Activated naive CD4-positive, alpha-beta T cell treated with anti-CD3 and anti-CD28 coated beads, Interleukin-2, amount 10 ng/mL, durations not matched to agents 7 days and 5 days (primary cell): ENCODE measurements around the gene HDAC11.

Experiments used
- CTCF ChIA-PET: fragments of 350-600 bp; sonication (Branson Sonifier 250); formaldehyde crosslinking; loops from one replicate; lab custom pipeline; 2021; ENCODE audit warnings: antibody characterized with exemption; lab: Charles Lee
- DNase-seq: peaks from one replicate; pipeline ENCODE4 v3.0.0-alpha.2; 2020
- H3K27ac Mint-ChIP-seq: one replicate; pipeline ENCODE4 v1.8.0; 2021; ENCODE audit warnings: mild to moderate bottlenecking, moderate library complexity, mixed read lengths
- H3K27me3 Mint-ChIP-seq: one replicate; pipeline ENCODE4 v1.8.0; 2021; ENCODE audit warnings: mild to moderate bottlenecking, mixed read lengths
- H3K36me3 Mint-ChIP-seq: one replicate; pipeline ENCODE4 v1.8.0; 2021; ENCODE audit warnings: mixed read lengths
- H3K4me1 Mint-ChIP-seq: one replicate; pipeline ENCODE4 v1.8.0; 2021; ENCODE audit warnings: mixed read lengths
- H3K4me3 Mint-ChIP-seq: one replicate; pipeline ENCODE4 v1.8.0; 2021; ENCODE audit warnings: mild to moderate bottlenecking, moderate library complexity, mixed read lengths
- H3K9me3 Mint-ChIP-seq: one replicate; pipeline ENCODE4 v1.8.0; 2021; ENCODE audit warnings: mixed read lengths

The HDAC11 gene

GRCh38 chr3:13537244-13537908, 57.3 kb downstream of the HDAC11 start:
- no peak overlapping the region for H3K27ac Mint-ChIP-seq
- peaks cover 73% of the 10 kb centered on the region for H3K27me3 Mint-ChIP-seq

DNA sequence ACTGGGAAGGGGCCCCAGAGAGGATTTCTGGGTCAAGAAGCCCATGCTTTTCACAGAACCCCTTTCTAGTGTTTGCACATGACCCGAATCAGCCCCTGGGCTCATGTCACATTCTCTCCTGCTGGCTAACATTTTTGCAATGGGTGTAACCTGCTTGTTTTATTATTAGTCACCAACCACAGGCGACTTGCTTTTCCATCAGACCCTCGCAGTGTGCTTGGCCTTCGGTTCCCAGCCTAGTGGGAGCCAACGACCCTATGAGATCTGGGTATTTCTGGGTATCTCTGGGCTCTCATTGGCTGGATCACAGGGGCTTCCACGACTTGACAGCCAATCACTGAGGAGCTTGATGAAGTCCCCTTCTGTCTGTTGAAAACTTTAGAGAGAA, 57.8 kb downstream of the HDAC11 start:
- Mint-ChIP-seq H3K27ac (no peak overlapping the region), H3K27me3 (peaks cover 73% of the 10 kb centered on the region), H3K36me3 (no peaks in the 10 kb centered on the region), H3K4me3 (no peak overlapping the region), H3K4me1 (peaks cover 10% of the 10 kb centered on the region), H3K9me3 (peaks cover 5% of the 10 kb centered on the region)
- CTCF ChIA-PET: no interaction called here
- no peak for DNase-seq

More at GRCh38 chr3:13537244-13537908, 57.3 kb downstream of the HDAC11 start:
- no peak for DNase-seq
- Mint-ChIP-seq H3K4me3 (no peak overlapping the region), H3K36me3 (no peaks in the 10 kb centered on the region), H3K9me3 (peaks cover 5% of the 10 kb centered on the region), H3K4me1 (peaks cover 10% of the 10 kb centered on the region)
- CTCF ChIA-PET: no interaction called here

DNA sequence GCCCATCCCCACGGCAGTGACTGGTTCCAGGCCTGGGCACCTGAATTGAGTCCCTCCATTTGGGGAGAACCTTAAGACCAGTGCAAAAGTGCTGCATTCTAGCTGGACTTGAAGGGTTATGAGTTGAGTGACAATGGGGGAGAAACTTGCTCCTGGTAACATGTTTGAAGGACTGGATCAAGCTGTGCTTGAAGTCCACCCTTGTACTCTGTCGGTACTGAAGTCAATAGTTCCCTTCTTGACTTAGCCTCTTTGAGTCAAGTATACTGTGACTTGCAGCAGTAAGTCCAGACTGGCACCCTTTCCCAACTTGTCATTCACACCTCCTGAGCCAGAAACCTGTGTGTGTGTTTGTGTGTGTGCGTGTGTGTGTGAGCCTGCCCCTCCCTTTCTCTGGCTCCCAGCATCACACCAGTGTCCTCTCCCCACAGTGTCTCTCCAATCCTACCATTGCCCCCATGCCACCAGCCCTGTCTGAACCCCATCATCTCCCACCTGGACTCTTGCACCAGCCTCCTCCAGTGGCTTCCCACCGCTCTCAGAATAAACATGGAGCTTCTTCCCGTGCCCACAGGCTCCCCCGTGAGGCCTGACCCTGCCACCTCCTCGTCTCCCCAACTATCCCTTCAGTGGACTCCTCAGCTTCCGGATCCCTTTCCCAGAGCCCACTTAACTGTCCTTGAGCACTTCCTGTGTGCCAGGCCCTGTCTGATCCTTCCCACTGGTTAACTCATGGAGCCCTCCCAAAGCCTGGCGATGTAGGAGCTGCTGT, 58.6 kb downstream of the HDAC11 start:
- DNase-seq: no peak
- H3K4me3 Mint-ChIP-seq: no peak overlapping the region
- H3K4me1 Mint-ChIP-seq: peaks cover 10% of the 10 kb centered on the region
- H3K36me3 Mint-ChIP-seq: no peaks in the 10 kb centered on the region
- CTCF ChIA-PET: interaction anchor here (2.6 kb wide), 1 partner anchor 112 kb away, joined by 8 read pairs; no protein-coding TSS in a partner anchor
- H3K9me3 Mint-ChIP-seq: peaks cover 6% of the 10 kb centered on the region
- H3K27ac Mint-ChIP-seq: no peak overlapping the region
- peaks cover 75% of the 10 kb centered on the region for H3K27me3 Mint-ChIP-seq

- H3K36me3 Mint-ChIP-seq: no peaks in the 10 kb centered on the region
- H3K27me3 Mint-ChIP-seq: peaks cover 80% of the 10 kb centered on the region
- H3K4me1 Mint-ChIP-seq: peaks cover 16% of the 10 kb centered on the region
- DNase-seq: no peak
- no peak overlapping the region for H3K27ac Mint-ChIP-seq
- no peak overlapping the region for H3K4me3 Mint-ChIP-seq
- CTCF ChIA-PET: interaction anchor here (2.6 kb wide), 1 partner anchor 111 kb away, joined by 8 read pairs; no protein-coding TSS in a partner anchor
- peaks cover 6% of the 10 kb centered on the region for H3K9me3 Mint-ChIP-seq
These were observed 59.2 kb downstream of the HDAC11 start for GRCh38 chr3:13539292-13539638.

DNA sequence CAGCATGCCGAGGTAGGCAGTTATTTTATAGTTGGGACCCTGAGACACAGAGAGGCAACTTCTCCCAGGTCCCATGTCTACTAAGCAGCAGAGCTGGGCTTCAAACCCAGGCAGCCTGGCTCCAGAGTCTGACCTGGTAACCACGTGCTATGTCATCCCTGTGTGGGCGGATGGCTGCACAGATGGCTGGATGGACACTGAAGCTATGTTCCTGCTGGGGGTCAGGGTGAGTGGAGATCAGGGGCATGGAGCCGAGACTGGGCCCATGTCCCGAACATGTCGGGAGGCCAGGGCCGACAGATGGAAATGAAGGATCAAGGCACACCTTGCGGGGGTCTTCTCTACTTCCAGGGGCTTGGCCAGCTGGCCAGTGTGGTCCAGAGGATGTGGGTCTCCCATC, 59.6 kb downstream of the HDAC11 start:
- Mint-ChIP-seq H3K36me3 (no peaks in the 10 kb centered on the region), H3K4me1 (peaks cover 20% of the 10 kb centered on the region), H3K27ac (no peak overlapping the region), H3K27me3 (peaks cover 80% of the 10 kb centered on the region), H3K4me3 (no peak overlapping the region), H3K9me3 (peaks cover 6% of the 10 kb centered on the region)
- DNase-seq: no peak
- CTCF ChIA-PET: interaction anchor here (2.6 kb wide), 1 partner anchor 111 kb away, joined by 8 read pairs; no protein-coding TSS in a partner anchor

GRCh38 chr3:13540297-13540995, 60.3 kb downstream of the HDAC11 start:
- H3K9me3 Mint-ChIP-seq: peaks cover 6% of the 10 kb centered on the region
- DNase-seq: no peak
- no peaks in the 10 kb centered on the region for H3K36me3 Mint-ChIP-seq
- H3K27ac Mint-ChIP-seq: no peak overlapping the region
- peaks cover 28% of the 10 kb centered on the region for H3K4me1 Mint-ChIP-seq
- H3K4me3 Mint-ChIP-seq: no peak overlapping the region
- CTCF ChIA-PET: interaction anchor here (1.1 to 2.6 kb wide), 2 partner anchors 110 to 341 kb away, joined by 3 to 8 read pairs; no protein-coding TSS in a partner anchor
- peaks cover 80% of the 10 kb centered on the region for H3K27me3 Mint-ChIP-seq

GRCh38 chr3:13541691-13542090, 61.6 kb downstream of the HDAC11 start:
- no peak overlapping the region for H3K4me3 Mint-ChIP-seq
- peaks cover 29% of the 10 kb centered on the region for H3K4me1 Mint-ChIP-seq
- no peak overlapping the region for H3K27ac Mint-ChIP-seq
- peaks cover 80% of the 10 kb centered on the region for H3K27me3 Mint-ChIP-seq
- H3K9me3 Mint-ChIP-seq: peaks cover 6% of the 10 kb centered on the region
- no peak for DNase-seq
- H3K36me3 Mint-ChIP-seq: no peaks in the 10 kb centered on the region
- CTCF ChIA-PET: interaction anchor here (0.8 kb wide), 1 partner anchor 115 kb away, joined by 3 read pairs; no protein-coding TSS in a partner anchor

- H3K9me3 Mint-ChIP-seq: peaks cover 6% of the 10 kb centered on the region
- DNase-seq: no peak
- no peak overlapping the region for H3K27ac Mint-ChIP-seq
These were observed 62.0 kb downstream of the HDAC11 start for GRCh38 chr3:13542142-13542541.

GRCh38 chr3:13543253-13543652, 63.1 kb downstream of the HDAC11 start:
- CTCF ChIA-PET: no interaction called here
- no peak overlapping the region for H3K27ac Mint-ChIP-seq
- no peak for DNase-seq

More at GRCh38 chr3:13542142-13542541, 62.0 kb downstream of the HDAC11 start:
- H3K4me3 Mint-ChIP-seq: no peak overlapping the region
- CTCF ChIA-PET: interaction anchor here (0.8 kb wide), 1 partner anchor 115 kb away, joined by 3 read pairs; no protein-coding TSS in a partner anchor
- H3K27me3 Mint-ChIP-seq: peaks cover 80% of the 10 kb centered on the region
- no peaks in the 10 kb centered on the region for H3K36me3 Mint-ChIP-seq
- peaks cover 25% of the 10 kb centered on the region for H3K4me1 Mint-ChIP-seq

GRCh38 chr3:13544293-13544831, 64.3 kb downstream of the HDAC11 start:
- CTCF ChIA-PET: interaction anchor here (0.7 to 1.5 kb wide), 3 partner anchors 10 to 113 kb away, joined by 3 to 4 read pairs (median 3); no protein-coding TSS in a partner anchor
- peak; percentile 71 for DNase-seq
- peaks cover 29% of the 10 kb centered on the region for H3K4me1 Mint-ChIP-seq
- no peak overlapping the region for H3K27ac Mint-ChIP-seq
- H3K27me3 Mint-ChIP-seq: peaks cover 86% of the 10 kb centered on the region
- H3K36me3 Mint-ChIP-seq: no peaks in the 10 kb centered on the region
- peaks cover 6% of the 10 kb centered on the region for H3K9me3 Mint-ChIP-seq
- H3K4me3 Mint-ChIP-seq: no peak overlapping the region

More at GRCh38 chr3:13543253-13543652, 63.1 kb downstream of the HDAC11 start:
- H3K4me1 Mint-ChIP-seq: peaks cover 27% of the 10 kb centered on the region
- H3K27me3 Mint-ChIP-seq: peaks cover 84% of the 10 kb centered on the region
- H3K4me3 Mint-ChIP-seq: no peak overlapping the region
- peaks cover 6% of the 10 kb centered on the region for H3K9me3 Mint-ChIP-seq
- H3K36me3 Mint-ChIP-seq: no peaks in the 10 kb centered on the region

DNA sequence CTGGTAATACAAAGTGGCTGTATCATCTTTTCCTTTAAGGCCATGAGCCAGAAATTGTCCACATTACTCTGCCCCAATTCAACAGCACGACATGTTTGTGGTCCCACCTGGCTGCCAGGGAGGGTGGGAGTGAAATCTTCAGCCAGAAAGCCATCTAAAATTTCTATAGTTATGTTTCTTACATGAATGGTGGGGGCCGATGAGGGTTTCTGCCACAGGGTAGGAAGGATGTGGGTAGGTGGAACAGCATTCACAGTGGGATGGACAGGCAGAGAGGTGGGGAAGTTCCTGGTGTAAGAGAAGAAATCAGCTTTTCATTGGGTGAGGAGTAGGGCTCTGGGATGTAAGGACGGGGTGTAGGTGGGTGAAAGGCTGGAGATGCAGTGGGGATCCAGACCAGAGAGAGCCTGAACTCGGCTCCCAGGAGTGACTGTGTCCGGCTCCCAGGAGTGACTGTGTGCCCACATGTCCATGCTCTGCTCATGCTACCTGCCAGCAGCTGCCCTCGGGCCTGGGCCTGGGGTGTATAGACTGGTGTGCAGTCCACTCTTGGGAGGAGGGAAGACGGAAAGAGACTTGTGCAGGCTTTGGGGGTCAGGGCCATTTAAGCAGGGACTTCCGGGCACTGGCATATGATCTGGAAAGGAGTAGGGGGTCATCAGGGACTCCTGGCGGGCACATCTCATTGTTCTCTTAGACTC, 65.0 kb downstream of the HDAC11 start:
- Mint-ChIP-seq H3K27ac (no peak overlapping the region), H3K27me3 (peaks cover 87% of the 10 kb centered on the region), H3K36me3 (no peaks in the 10 kb centered on the region), H3K4me1 (peaks cover 35% of the 10 kb centered on the region), H3K4me3 (no peak overlapping the region), H3K9me3 (peaks cover 6% of the 10 kb centered on the region)
- no peak for DNase-seq
- CTCF ChIA-PET: interaction anchor here (1.3 to 1.5 kb wide), 2 partner anchors 105 to 112 kb away, joined by 3 to 4 read pairs; no protein-coding TSS in a partner anchor

DNA sequence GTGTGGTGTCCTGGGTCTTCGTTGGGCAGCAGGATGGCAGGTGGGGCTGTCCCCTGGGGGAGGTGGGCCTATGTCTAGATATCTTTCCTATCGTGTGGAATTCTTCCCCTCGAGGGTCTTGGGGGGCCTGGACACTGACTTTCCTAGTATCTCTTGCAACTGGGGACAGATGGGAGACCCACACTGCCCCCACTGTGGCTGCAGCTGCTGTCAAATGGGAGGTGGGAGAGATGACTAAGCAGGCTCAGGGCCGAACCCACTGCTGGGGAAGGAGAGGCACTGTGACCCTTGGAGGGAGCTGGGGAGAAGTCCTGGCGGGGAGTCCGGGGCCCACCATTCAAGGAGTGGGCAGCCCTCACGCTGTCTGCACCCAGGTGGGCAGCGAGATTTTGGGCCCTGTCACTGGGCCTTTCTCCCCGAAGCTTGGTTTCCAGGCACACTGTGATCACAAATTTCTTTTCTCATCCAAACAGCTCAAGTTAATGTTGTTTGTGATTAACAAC, 65.9 kb downstream of the HDAC11 start:
- Mint-ChIP-seq H3K27me3 (peaks cover 87% of the 10 kb centered on the region), H3K27ac (no peak overlapping the region)

DNA sequence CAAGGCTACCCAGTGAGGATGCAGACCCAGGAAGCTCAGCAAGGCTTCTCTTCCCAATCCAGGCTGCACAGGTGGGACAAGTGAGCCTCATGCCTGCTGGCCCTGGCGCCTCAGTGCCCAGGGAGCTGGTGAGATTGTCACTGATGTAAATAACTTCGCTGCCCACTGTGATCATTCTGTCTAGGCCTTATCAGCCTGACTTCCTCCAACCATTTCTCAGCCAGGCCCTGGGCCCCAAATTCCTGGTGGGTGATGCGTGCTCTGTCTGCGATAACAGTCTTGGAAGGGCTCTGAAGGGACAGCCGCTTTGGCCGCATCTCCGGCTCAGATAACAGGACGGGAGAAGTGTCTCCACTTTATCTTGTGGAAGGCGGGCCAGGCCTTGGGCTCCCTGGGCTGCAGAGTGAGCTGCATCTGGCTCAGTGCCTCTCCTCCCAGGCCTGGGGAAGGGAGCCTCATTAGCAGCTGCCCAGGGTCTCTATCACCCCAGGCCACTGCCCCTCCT, 66.6 kb downstream of the HDAC11 start:
- H3K9me3 Mint-ChIP-seq: peaks cover 4% of the 10 kb centered on the region
- no peak overlapping the region for H3K27ac Mint-ChIP-seq
- H3K27me3 Mint-ChIP-seq: peaks cover 88% of the 10 kb centered on the region
- CTCF ChIA-PET: no interaction called here
- DNase-seq: no peak
- peaks cover 33% of the 10 kb centered on the region for H3K4me1 Mint-ChIP-seq
- H3K4me3 Mint-ChIP-seq: no peak overlapping the region
- no peaks in the 10 kb centered on the region for H3K36me3 Mint-ChIP-seq

More for the DNA sequence above, 65.9 kb downstream of the HDAC11 start:
- no peak overlapping the region for H3K4me3 Mint-ChIP-seq
- H3K4me1 Mint-ChIP-seq: peaks cover 33% of the 10 kb centered on the region
- DNase-seq: no peak
- H3K9me3 Mint-ChIP-seq: peaks cover 4% of the 10 kb centered on the region
- no peaks in the 10 kb centered on the region for H3K36me3 Mint-ChIP-seq
- CTCF ChIA-PET: no interaction called here
